ENCODE measurements around the gene YWHAG. TPM values are rescaled to one million over a fixed set of nuclear protein-coding genes. Genes with fewer than 3 reads are reported as not detected.

The YWHAG gene
- total RNA-seq, 1 experiment from 2014 or later: 241 TPM

- H3K9me3 Mint-ChIP-seq: peaks cover 0 to 2% of the 10 kb centered on the region in 2 experiments; a peak in 3 of 5 replicates
- H3K79me2 ChIP-seq (ENCODE audit: insufficient read depth, low read length): peaks cover 84% of the 10 kb centered on the region
- no peaks in the 10 kb centered on the region for H3K27me3 Mint-ChIP-seq (ENCODE audit: low read depth)
- H4K5ac ChIP-seq (ENCODE audit: insufficient read length, low read depth, low read length): no peak overlapping the region
- H3K14ac ChIP-seq (ENCODE audit: insufficient read depth, low read length): no peak overlapping the region
- no peak overlapping the region for H3K27ac Mint-ChIP-seq
- H3K4me3 Mint-ChIP-seq: no peak overlapping the region
- DNase-seq: no peak
- no peaks in the 10 kb centered on the region for H3K23me2 ChIP-seq (ENCODE audit: insufficient read length, low read depth, low read length, poor library complexity, severe bottlenecking)
- H3K79me1 ChIP-seq (ENCODE audit: insufficient read depth, low read depth, low read length, poor library complexity, severe bottlenecking): no peaks in the 10 kb centered on the region
- no peak overlapping the region for H3K4ac ChIP-seq (ENCODE audit: low read depth, low read length)
- no peaks in the 10 kb centered on the region for H3K27me3 ChIP-seq (ENCODE audit: insufficient read depth, low read length)
- H3K4me1 ChIP-seq (ENCODE audit: insufficient read depth, low read length): peaks cover 5% of the 10 kb centered on the region; the same call in 1 of the 2 replicates
- H3K56ac ChIP-seq (ENCODE audit: insufficient read length, low read depth, low read length): no peak overlapping the region
- H2AK5ac ChIP-seq (ENCODE audit: insufficient read length, low read length): no peak overlapping the region
- no peak overlapping the region for H2BK15ac ChIP-seq (ENCODE audit: low read depth, low read length)
- no peak overlapping the region for H2BK120ac ChIP-seq (ENCODE audit: low read depth, low read length, poor library complexity, severe bottlenecking)
- H4K20me1 ChIP-seq (ENCODE audit: control insufficient read depth, insufficient read depth, insufficient read length): no peaks in the 10 kb centered on the region
- H2BK20ac ChIP-seq (ENCODE audit: low read depth, low read length, poor library complexity, severe bottlenecking): no peak overlapping the region
- H3K36me3 Mint-ChIP-seq (ENCODE audit: insufficient read depth in 1 of 3, low read depth in 3 of 3): peaks cover 69 to 88% (median 88%) of the 10 kb centered on the region in 3 experiments
- no peak overlapping the region for H3K9ac ChIP-seq (ENCODE audit: extremely low read depth, insufficient read length, low read length)
- H2AFZ ChIP-seq (ENCODE audit: low read length): no peak overlapping the region
- no peak overlapping the region for H3K23ac ChIP-seq (ENCODE audit: insufficient read length, low read depth, low read length)
- peaks cover 42% of the 10 kb centered on the region in 2 experiments for H3K4me1 Mint-ChIP-seq
- H3T11ph ChIP-seq (ENCODE audit: low read length): no peak overlapping the region
- no peak overlapping the region for H2BK12ac ChIP-seq (ENCODE audit: insufficient read length, low read depth, low read length)
- H2BK5ac ChIP-seq (ENCODE audit: insufficient read length, low read length): no peak overlapping the region
- no peak overlapping the region for H3K18ac ChIP-seq (ENCODE audit: insufficient read length, low read depth, low read length)
- H3K27ac ChIP-seq (ENCODE audit: insufficient read length, low read depth, low read length): no peak overlapping the region
- TF ChIP-seq, protein P1, sequence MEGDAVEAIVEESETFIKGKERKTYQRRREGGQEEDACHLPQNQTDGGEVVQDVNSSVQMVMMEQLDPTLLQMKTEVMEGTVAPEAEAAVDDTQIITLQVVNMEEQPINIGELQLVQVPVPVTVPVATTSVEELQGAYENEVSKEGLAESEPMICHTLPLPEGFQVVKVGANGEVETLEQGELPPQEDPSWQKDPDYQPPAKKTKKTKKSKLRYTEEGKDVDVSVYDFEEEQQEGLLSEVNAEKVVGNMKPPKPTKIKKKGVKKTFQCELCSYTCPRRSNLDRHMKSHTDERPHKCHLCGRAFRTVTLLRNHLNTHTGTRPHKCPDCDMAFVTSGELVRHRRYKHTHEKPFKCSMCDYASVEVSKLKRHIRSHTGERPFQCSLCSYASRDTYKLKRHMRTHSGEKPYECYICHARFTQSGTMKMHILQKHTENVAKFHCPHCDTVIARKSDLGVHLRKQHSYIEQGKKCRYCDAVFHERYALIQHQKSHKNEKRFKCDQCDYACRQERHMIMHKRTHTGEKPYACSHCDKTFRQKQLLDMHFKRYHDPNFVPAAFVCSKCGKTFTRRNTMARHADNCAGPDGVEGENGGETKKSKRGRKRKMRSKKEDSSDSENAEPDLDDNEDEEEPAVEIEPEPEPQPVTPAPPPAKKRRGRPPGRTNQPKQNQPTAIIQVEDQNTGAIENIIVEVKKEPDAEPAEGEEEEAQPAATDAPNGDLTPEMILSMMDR (conservative IDR thresholded peaks at IDR 0.05): no peak
- H4K8ac ChIP-seq (replicated peaks; ENCODE audit: insufficient read length, low read depth, low read length): no peak overlapping the region
- no CpG with 5 or more reads among the region's 6 CpGs for WGBS (ENCODE audit: extremely low coverage, insufficient read length, low lambda C conversion rate)
- no peak overlapping the region for H3K4me2 ChIP-seq (ENCODE audit: insufficient read depth, insufficient read length, low read length)
- H3K9me3 ChIP-seq (ENCODE audit: control insufficient read depth, low read depth, low read length): no peaks in the 10 kb centered on the region
- H4K91ac ChIP-seq (ENCODE audit: insufficient read length, low read depth, low read length): no peak overlapping the region
These were observed 6.6 kb downstream of the YWHAG start for GRCh38 chr7:76352193-76352592.
